Activated naive CD8-positive, alpha-beta T cell treated with anti-CD3 and anti-CD28 coated beads for 36 hours (primary cell): ENCODE measurements around the gene P2RX7. TPM values are rescaled to one million over a fixed set of nuclear protein-coding genes. Genes with fewer than 3 reads are reported as not detected.

Experiments used
- DNase-seq: peaks from one replicate; pipeline ENCODE4 v3.0.0; 2021
- H3K27ac Mint-ChIP-seq: one replicate; pipeline ENCODE4 v1.8.0; 2022; ENCODE audit warnings: mild to moderate bottlenecking, moderate library complexity, mixed read lengths
- H3K27me3 Mint-ChIP-seq: one replicate; pipeline ENCODE4 v1.8.0; 2022; ENCODE audit warnings: mild to moderate bottlenecking, mixed read lengths
- H3K36me3 Mint-ChIP-seq: one replicate; pipeline ENCODE4 v1.8.0; 2021; ENCODE audit warnings: mild to moderate bottlenecking, mixed read lengths
- H3K4me1 Mint-ChIP-seq: one replicate; pipeline ENCODE4 v1.8.0; 2021; ENCODE audit warnings: mixed read lengths
- H3K4me3 Mint-ChIP-seq: one replicate; pipeline ENCODE4 v1.8.0; 2022; ENCODE audit warnings: mild to moderate bottlenecking, moderate library complexity, mixed read lengths
- H3K9me3 Mint-ChIP-seq: one replicate; pipeline ENCODE4 v1.8.0; 2022; ENCODE audit warnings: mixed read lengths
- total RNA-seq, 2 experiments: library from RNA; stranded (reverse); gene quantifications; one replicate each; pipeline ENCODE4 v1.2.3, GENCODE V29; 2021

P2RX7 gene
- total RNA-seq, 2 experiments from 2014 or later: 3.6 to 3.9 TPM

GRCh38 chr12:121167232-121167820, 34.6 kb downstream of the P2RX7 start:
- Mint-ChIP-seq H3K36me3 (peaks cover 9% of the 10 kb centered on the region), H3K27me3 (no peaks in the 10 kb centered on the region), H3K27ac (peak overlapping the region; percentile 45), H3K4me1 (peaks cover 5% of the 10 kb centered on the region), H3K4me3 (no peak overlapping the region), H3K9me3 (no peaks in the 10 kb centered on the region)
- DNase-seq: no peak

GRCh38 chr12:121167951-121168350, 35.3 kb downstream of the P2RX7 start:
- Mint-ChIP-seq H3K36me3 (peaks cover 9% of the 10 kb centered on the region), H3K4me3 (no peak overlapping the region), H3K27ac (no peak overlapping the region), H3K4me1 (peaks cover 5% of the 10 kb centered on the region), H3K9me3 (no peaks in the 10 kb centered on the region), H3K27me3 (no peaks in the 10 kb centered on the region)
- DNase-seq: no peak

- Mint-ChIP-seq H3K4me1 (peaks cover 3% of the 10 kb centered on the region), H3K4me3 (no peak overlapping the region), H3K27ac (no peak overlapping the region), H3K9me3 (no peaks in the 10 kb centered on the region), H3K27me3 (no peaks in the 10 kb centered on the region), H3K36me3 (peaks cover 4% of the 10 kb centered on the region)
- DNase-seq: no peak
These were observed 37.5 kb downstream of the P2RX7 start for GRCh38 chr12:121170151-121170550.

GRCh38 chr12:121170611-121171260, 38.1 kb downstream of the P2RX7 start:
- DNase-seq: no peak
- H3K4me3 Mint-ChIP-seq: no peak overlapping the region
- H3K4me1 Mint-ChIP-seq: peaks cover 3% of the 10 kb centered on the region
- no peaks in the 10 kb centered on the region for H3K9me3 Mint-ChIP-seq
- H3K27me3 Mint-ChIP-seq: no peaks in the 10 kb centered on the region
- H3K36me3 Mint-ChIP-seq: no peaks in the 10 kb centered on the region
- no peak overlapping the region for H3K27ac Mint-ChIP-seq

GRCh38 chr12:121172145-121172544, 39.5 kb downstream of the P2RX7 start:
- no peak for DNase-seq
- Mint-ChIP-seq H3K9me3 (no peaks in the 10 kb centered on the region), H3K36me3 (peaks cover under 1% of the 10 kb centered on the region), H3K4me1 (peaks cover 3% of the 10 kb centered on the region), H3K4me3 (no peak overlapping the region), H3K27ac (no peak overlapping the region), H3K27me3 (no peaks in the 10 kb centered on the region)

- no peak overlapping the region for H3K27ac Mint-ChIP-seq
- no peaks in the 10 kb centered on the region for H3K27me3 Mint-ChIP-seq
- no peak overlapping the region for H3K4me3 Mint-ChIP-seq
These were observed 42.9 kb downstream of the P2RX7 start for GRCh38 chr12:121175383-121176119.

GRCh38 chr12:121176826-121177529, 44.3 kb downstream of the P2RX7 start:
- no peak overlapping the region for H3K4me3 Mint-ChIP-seq
- H3K27ac Mint-ChIP-seq: no peak overlapping the region
- H3K27me3 Mint-ChIP-seq: no peaks in the 10 kb centered on the region
- no peak for DNase-seq
- H3K36me3 Mint-ChIP-seq: peaks cover 4% of the 10 kb centered on the region
- H3K4me1 Mint-ChIP-seq: peaks cover under 1% of the 10 kb centered on the region
- H3K9me3 Mint-ChIP-seq: no peaks in the 10 kb centered on the region

More at GRCh38 chr12:121175383-121176119, 42.9 kb downstream of the P2RX7 start:
- DNase-seq: no peak
- Mint-ChIP-seq H3K9me3 (no peaks in the 10 kb centered on the region), H3K36me3 (peaks cover 4% of the 10 kb centered on the region), H3K4me1 (peaks cover 3% of the 10 kb centered on the region)

GRCh38 chr12:121181181-121181580, 48.5 kb downstream of the P2RX7 start:
- no peak for DNase-seq
- Mint-ChIP-seq H3K9me3 (no peaks in the 10 kb centered on the region), H3K4me1 (peaks cover 3% of the 10 kb centered on the region)

GRCh38 chr12:121182222-121182893, 49.7 kb downstream of the P2RX7 start:
- Mint-ChIP-seq H3K4me3 (no peak overlapping the region), H3K27me3 (no peaks in the 10 kb centered on the region), H3K4me1 (peaks cover 3% of the 10 kb centered on the region), H3K27ac (no peak overlapping the region), H3K36me3 (peaks cover under 1% of the 10 kb centered on the region), H3K9me3 (no peaks in the 10 kb centered on the region)
- DNase-seq: no peak

More at GRCh38 chr12:121181181-121181580, 48.5 kb downstream of the P2RX7 start:
- H3K27me3 Mint-ChIP-seq: no peaks in the 10 kb centered on the region
- H3K36me3 Mint-ChIP-seq: peaks cover 4% of the 10 kb centered on the region
- no peak overlapping the region for H3K4me3 Mint-ChIP-seq
- H3K27ac Mint-ChIP-seq: no peak overlapping the region

- Mint-ChIP-seq H3K27me3 (no peaks in the 10 kb centered on the region), H3K4me1 (peaks cover 3% of the 10 kb centered on the region), H3K4me3 (no peak overlapping the region), H3K27ac (no peak overlapping the region), H3K9me3 (no peaks in the 10 kb centered on the region), H3K36me3 (no peaks in the 10 kb centered on the region)
- no peak for DNase-seq
These were observed 51.7 kb downstream of the P2RX7 start for GRCh38 chr12:121184425-121184824.

GRCh38 chr12:121184984-121185889, 52.6 kb downstream of the P2RX7 start:
- Mint-ChIP-seq H3K9me3 (no peaks in the 10 kb centered on the region), H3K4me1 (peaks cover 3% of the 10 kb centered on the region), H3K36me3 (no peaks in the 10 kb centered on the region), H3K27me3 (no peaks in the 10 kb centered on the region), H3K4me3 (no peak overlapping the region), H3K27ac (no peak overlapping the region)
- no peak for DNase-seq

GRCh38 chr12:121186826-121187225, 54.1 kb downstream of the P2RX7 start:
- Mint-ChIP-seq H3K27me3 (no peaks in the 10 kb centered on the region), H3K36me3 (no peaks in the 10 kb centered on the region), H3K4me3 (no peak overlapping the region), H3K27ac (no peak overlapping the region), H3K4me1 (peaks cover 7% of the 10 kb centered on the region), H3K9me3 (no peaks in the 10 kb centered on the region)
- DNase-seq: no peak

GRCh38 chr12:121187501-121187900, 54.8 kb downstream of the P2RX7 start:
- H3K27me3 Mint-ChIP-seq: no peaks in the 10 kb centered on the region
- DNase-seq: no peak
- H3K27ac Mint-ChIP-seq: no peak overlapping the region
- H3K36me3 Mint-ChIP-seq: no peaks in the 10 kb centered on the region
- no peaks in the 10 kb centered on the region for H3K9me3 Mint-ChIP-seq
- H3K4me1 Mint-ChIP-seq: peaks cover 4% of the 10 kb centered on the region
- no peak overlapping the region for H3K4me3 Mint-ChIP-seq

GRCh38 chr12:121188227-121188626, 55.6 kb downstream of the P2RX7 start:
- Mint-ChIP-seq H3K4me1 (peaks cover 4% of the 10 kb centered on the region), H3K9me3 (no peaks in the 10 kb centered on the region), H3K27ac (no peak overlapping the region), H3K36me3 (no peaks in the 10 kb centered on the region), H3K27me3 (no peaks in the 10 kb centered on the region), H3K4me3 (no peak overlapping the region)
- no peak for DNase-seq
